GM20000 (cell line): Measurements from ENCODE around the gene AFG1L.

ENCODE experiments used
- DNase-seq: peaks from one replicate; pipeline ENCODE4 v3.0.0; 2012; ENCODE audit warnings: low spot score
- TF ChIP-seq, protein P1 (sequence below): IDR thresholded peaks from 2 replicates; pipeline ENCODE4 v1.5.1; 2012; ENCODE audit warnings: mild to moderate bottlenecking, control low read depth; ENCODE audit errors: extremely low read depth, missing control alignments

Gene AFG1L

DNA sequence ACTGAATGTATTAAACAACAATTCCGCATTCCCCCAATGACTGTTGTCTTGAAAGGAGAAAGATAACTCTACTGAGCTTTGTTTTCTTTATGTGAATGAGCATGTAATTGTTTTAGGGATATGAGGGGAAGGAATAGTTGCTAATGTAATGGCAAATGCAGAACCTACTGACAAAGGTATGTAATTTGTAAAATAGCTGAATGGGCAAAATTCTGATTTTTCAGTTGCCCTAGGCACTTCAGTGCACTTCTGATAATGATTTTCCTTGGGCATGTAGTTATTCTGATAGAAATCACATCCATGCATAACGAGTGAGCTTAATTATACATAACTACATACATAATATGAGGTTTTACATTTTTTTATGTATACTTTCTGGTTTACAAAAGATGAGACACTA lies 212.5 kb downstream of the AFG1L start:
- DNase-seq: no peak
- TF ChIP-seq, protein P1, sequence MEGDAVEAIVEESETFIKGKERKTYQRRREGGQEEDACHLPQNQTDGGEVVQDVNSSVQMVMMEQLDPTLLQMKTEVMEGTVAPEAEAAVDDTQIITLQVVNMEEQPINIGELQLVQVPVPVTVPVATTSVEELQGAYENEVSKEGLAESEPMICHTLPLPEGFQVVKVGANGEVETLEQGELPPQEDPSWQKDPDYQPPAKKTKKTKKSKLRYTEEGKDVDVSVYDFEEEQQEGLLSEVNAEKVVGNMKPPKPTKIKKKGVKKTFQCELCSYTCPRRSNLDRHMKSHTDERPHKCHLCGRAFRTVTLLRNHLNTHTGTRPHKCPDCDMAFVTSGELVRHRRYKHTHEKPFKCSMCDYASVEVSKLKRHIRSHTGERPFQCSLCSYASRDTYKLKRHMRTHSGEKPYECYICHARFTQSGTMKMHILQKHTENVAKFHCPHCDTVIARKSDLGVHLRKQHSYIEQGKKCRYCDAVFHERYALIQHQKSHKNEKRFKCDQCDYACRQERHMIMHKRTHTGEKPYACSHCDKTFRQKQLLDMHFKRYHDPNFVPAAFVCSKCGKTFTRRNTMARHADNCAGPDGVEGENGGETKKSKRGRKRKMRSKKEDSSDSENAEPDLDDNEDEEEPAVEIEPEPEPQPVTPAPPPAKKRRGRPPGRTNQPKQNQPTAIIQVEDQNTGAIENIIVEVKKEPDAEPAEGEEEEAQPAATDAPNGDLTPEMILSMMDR: no peak

DNA sequence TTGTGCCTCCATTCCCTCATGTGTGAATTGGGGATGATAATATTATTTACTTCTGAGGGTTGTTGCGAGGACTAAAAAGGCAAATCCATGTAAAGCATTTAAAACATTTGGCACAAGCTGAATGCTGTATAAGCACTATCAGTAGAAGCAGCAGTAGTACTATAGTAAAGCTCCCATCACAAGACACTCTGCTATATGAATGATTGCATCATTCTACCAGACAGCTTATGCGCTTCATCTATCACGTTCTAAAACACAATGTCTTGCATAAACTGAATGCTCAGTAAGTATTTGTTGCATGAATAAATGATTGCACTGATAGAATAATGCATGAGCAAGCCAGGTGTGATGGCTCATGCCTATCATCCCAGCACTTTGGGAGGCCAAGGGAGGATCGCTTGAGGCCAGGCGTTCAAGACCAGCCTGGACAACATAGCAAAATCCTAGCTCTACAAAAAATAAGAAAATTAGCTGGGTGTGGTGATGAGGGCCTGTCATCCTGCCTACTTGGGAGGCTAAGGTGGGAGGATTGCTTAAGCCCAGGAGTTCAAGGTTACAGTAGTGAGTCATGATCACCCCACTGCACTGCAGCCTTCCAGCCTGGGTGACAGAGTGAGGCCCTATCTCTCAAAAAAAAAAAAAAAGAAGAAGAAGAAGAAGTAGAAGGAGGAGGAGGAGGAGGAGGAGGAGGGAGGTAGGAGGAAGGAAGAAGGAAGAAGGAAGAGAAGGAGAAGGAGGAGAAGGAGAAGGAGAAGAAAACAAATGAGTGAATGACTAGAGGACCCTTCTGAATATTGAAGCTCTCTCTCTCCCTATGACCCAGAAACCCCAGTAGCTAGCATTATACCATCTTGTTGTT lies 215.8 kb downstream of the AFG1L start:
- TF ChIP-seq, protein P1: no peak
- no peak for DNase-seq

DNA sequence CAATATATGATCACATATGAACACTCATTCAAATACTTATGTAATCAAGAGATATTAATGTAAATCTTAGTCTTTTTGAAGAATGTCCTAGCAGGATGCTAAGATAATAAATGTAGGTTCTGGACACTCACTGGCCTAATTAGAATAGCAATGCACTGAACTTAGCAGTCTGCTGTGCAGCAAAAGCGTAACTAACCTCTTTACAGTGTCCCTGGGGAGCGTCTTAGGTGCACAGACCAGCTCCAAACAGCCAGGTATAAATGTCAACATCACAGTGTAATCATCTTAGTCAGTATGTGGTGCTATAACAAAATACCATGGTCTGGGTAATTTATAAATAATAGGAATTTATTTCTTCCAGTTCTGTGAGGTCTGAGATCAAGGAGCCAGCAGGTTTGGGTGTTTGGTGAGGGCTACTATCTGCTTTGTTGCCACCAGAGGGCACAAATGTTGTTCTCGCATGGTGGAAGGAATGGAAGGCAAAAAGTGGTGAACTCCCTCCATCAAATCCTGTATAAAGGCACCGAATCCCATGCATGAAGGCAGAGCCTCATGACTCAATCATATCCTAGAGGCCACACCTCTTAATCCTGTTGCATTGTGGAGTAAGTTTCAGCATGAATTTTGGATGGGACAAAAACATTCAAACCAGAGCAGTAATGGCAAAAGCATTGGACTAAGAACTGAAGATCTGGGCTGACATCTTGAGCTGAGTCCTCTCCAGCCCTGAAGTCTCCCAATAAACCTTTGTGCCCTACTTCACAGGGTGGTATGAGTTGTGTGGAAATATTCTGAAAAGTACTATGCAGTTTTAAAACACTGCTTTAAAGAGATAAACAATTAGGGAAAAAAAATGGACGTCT lies 224.1 kb downstream of the AFG1L start:
- no peak for DNase-seq
- TF ChIP-seq, protein P1: no peak

DNA sequence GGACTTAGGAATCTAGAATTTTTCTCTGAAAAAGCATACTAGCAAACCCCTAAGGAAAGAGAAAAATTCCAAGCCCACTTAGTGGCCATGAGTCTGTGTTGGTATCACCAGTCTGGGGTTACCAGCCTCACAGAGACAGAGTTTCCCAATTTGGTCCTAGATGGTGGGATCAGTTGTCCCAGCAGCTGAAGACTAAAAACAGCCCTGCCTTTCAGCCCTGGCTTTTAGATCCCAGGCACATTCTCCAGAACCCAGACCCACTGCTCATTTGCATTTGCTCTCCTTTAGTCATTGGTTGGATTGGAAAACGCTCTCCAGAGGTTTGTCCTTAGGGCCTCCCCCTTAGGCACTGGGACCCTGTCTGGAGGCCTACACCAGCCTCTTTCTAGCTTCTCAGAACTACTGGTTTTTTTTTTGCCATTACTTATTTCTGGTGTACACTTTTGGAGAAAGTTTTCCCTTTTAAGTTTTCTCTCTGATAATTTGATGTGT lies 226.8 kb downstream of the AFG1L start:
- TF ChIP-seq, protein P1: no peak
- DNase-seq: no peak

DNA sequence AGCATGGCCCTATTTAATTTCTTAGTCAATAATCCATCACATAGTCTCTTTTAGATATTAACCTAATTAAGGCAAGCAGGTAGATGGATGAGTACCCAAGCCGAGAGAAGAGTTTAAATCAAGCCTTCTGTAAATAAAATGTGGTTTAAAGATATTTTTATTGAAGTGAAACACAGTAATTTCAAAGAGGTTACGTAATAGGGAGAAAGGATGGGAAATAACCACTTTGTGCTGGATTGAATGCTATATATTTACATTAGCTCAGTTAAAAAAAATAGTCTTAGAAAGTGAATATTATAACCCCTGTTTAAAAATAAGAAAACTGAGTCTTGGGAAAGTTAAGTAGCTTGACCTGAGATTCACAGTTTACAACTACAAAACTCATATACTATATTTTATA lies 228.8 kb downstream of the AFG1L start:
- TF ChIP-seq, protein P1: no peak
- no peak for DNase-seq

DNA sequence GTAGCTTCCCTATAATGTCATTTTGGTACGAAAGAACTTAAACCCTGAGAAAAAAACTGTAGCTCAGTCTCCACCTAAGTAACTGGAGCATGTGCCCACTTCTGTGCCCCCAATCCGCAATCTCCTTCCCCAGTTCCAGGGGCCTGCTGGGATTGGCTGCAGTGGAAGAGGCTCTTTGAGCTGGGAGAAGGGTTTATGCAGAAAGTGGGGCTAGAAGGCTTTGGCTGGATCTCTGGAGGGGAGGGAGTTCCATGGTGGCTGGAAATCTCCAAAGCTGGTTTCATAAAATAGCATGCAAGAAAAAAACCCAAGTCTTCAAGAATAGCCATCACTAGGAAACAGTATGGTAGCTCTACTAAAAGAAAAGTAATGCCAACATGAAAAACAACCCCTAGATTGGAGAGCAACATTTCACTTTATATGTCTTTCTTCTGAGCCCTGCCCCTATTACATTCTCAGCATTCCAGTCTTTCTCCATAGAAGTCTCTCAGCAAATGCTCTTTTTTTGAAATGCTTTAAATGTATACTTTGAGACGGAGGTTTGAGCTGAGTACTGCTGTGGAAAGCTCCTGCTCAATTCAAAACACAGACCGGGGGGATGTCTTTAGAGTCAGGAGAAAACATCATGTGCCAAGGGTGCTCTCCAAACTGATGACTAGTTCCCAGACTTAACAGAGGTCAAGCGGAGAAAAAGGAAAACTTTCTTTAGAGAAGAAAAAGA lies 229.8 kb downstream of the AFG1L start:
- no peak for DNase-seq
- TF ChIP-seq, protein P1: no peak
